Stimulated activated CD4-positive, alpha-beta T cell treated with anti-CD3 and anti-CD28 coated beads, Interleukin-4, amount 100 ng/mL, for 1 hour (primary cell): ENCODE results near the gene AKR1C2.
"Not testable (repeated sequence)": the region's sequence is repeated elsewhere in the genome, so short reads cannot be mapped to it uniquely, and the experiment has no call there.

Source experiments
- DNase-seq: peaks from one replicate; pipeline ENCODE4 v3.0.0-alpha.2; 2020

AKR1C2 gene

GRCh38 chr10:5003127-5004029 lies at the start of gene AKR1C2:
Gene AKR1C2, minus strand, starts transcription at chr10:5003857. Its CDS starts 22 bp downstream, at chr10:5003835.
- DNase-seq, result not testable (repeated sequence)

GRCh38 chr10:5052951-5053500 lies 49.4 kb upstream of the AKR1C2 start:
- DNase-seq, result not testable (repeated sequence)

- DNase-seq, result no peak
Measured at GRCh38 chr10:5047912-5048628, 44.4 kb upstream of the AKR1C2 start.

- not testable (repeated sequence) for DNase-seq
Measured at GRCh38 chr10:5047055-5047454, 43.4 kb upstream of the AKR1C2 start.

GRCh38 chr10:5046410-5046809 lies 42.8 kb upstream of the AKR1C2 start:
- no peak for DNase-seq

- no peak for DNase-seq
Measured at GRCh38 chr10:5045095-5045494, 41.4 kb upstream of the AKR1C2 start.

GRCh38 chr10:5043716-5044115 lies 40.1 kb upstream of the AKR1C2 start:
- DNase-seq, result no peak

- no peak for DNase-seq
Measured at GRCh38 chr10:5042922-5043321, 39.3 kb upstream of the AKR1C2 start.

GRCh38 chr10:5041471-5042023 lies 37.9 kb upstream of the AKR1C2 start:
- DNase-seq, result no peak

- DNase-seq, result no peak
Measured at GRCh38 chr10:5040781-5041470, 37.3 kb upstream of the AKR1C2 start.

- DNase-seq, result no peak
Measured at GRCh38 chr10:5040010-5040673, 36.5 kb upstream of the AKR1C2 start.

- no peak for DNase-seq
Measured at GRCh38 chr10:5038733-5039132, 35.1 kb upstream of the AKR1C2 start.

GRCh38 chr10:5038101-5038500 lies 34.4 kb upstream of the AKR1C2 start:
- no peak for DNase-seq

- no peak for DNase-seq
Measured at GRCh38 chr10:5036511-5036910, 32.9 kb upstream of the AKR1C2 start.

- DNase-seq, result no peak
Measured at GRCh38 chr10:5035356-5035755, 31.7 kb upstream of the AKR1C2 start.

- no peak for DNase-seq
Measured at GRCh38 chr10:5034588-5034987, 30.9 kb upstream of the AKR1C2 start.

- no peak for DNase-seq
Measured at GRCh38 chr10:5033061-5033778, 29.6 kb upstream of the AKR1C2 start.

- not testable (repeated sequence) for DNase-seq
Measured at GRCh38 chr10:5032444-5032843, 28.8 kb upstream of the AKR1C2 start.

GRCh38 chr10:5031588-5031987 lies 27.9 kb upstream of the AKR1C2 start:
- DNase-seq, result not testable (repeated sequence)

- no peak for DNase-seq
Measured at GRCh38 chr10:5030989-5031388, 27.3 kb upstream of the AKR1C2 start.

- DNase-seq, result not testable (repeated sequence)
Measured at GRCh38 chr10:5025461-5025881, 21.8 kb upstream of the AKR1C2 start.
